ENCODE data around the gene MYO1H. TPM values are rescaled to one million over a fixed set of nuclear protein-coding genes. Genes with fewer than 3 reads are reported as not detected.

The MYO1H gene
- total RNA-seq, 4 donors from 2014 or later, result 0.38 TPM; not detected in 3

GRCh38 chr12:109444259-109444658 is 96.6 kb downstream of the MYO1H start:
- H3K4me3 ChIP-seq, result no peak overlapping the region
- H3K27ac ChIP-seq, result no peak overlapping the region
- TF ChIP-seq POLR2A (IDR thresholded peaks at IDR 0.05), result no peak
- no peak for TF ChIP-seq EP300 (IDR thresholded peaks at IDR 0.05)
- TF ChIP-seq CTCF (IDR thresholded peaks at IDR 0.05), result no peak
- TF ChIP-seq POLR2AphosphoS5 (IDR thresholded peaks at IDR 0.05), result no peak
- peaks cover 13% of the 10 kb centered on the region for H3K4me1 ChIP-seq
- WGBS, result 35% methylated on average over 6 of the region's 6 CpGs
- no peak for DNase-seq (ENCODE audit: low spot score in 2 of 2)
- no peaks in the 10 kb centered on the region for H3K27me3 ChIP-seq
- no peaks in the 10 kb centered on the region for H3K9me3 ChIP-seq
- peaks cover 30% of the 10 kb centered on the region for H3K36me3 ChIP-seq

GRCh38 chr12:109445191-109445609 is 97.5 kb downstream of the MYO1H start:
- TF ChIP-seq POLR2A (IDR thresholded peaks at IDR 0.05) (no peak), CTCF (IDR thresholded peaks at IDR 0.05) (no peak), POLR2AphosphoS5 (IDR thresholded peaks at IDR 0.05) (no peak), EP300 (IDR thresholded peaks at IDR 0.05) (no peak)
- WGBS, result 75% methylated on average over 2 of the region's 2 CpGs
- Histone ChIP-seq H3K9me3 (no peaks in the 10 kb centered on the region), H3K36me3 (peaks cover 36% of the 10 kb centered on the region), H3K4me1 (peaks cover 13% of the 10 kb centered on the region), H3K27me3 (no peaks in the 10 kb centered on the region), H3K27ac (no peak overlapping the region), H3K4me3 (no peak overlapping the region)
- no peak for DNase-seq (ENCODE audit: low spot score in 2 of 2)

GRCh38 chr12:109446869-109447268 is 99.2 kb downstream of the MYO1H start:
- peaks cover 10% of the 10 kb centered on the region for H3K4me1 ChIP-seq
- no peaks in the 10 kb centered on the region for H3K27me3 ChIP-seq
- H3K27ac ChIP-seq, result no peak overlapping the region
- peaks cover 53% of the 10 kb centered on the region for H3K36me3 ChIP-seq
- no peaks in the 10 kb centered on the region for H3K9me3 ChIP-seq
- H3K4me3 ChIP-seq, result no peak overlapping the region
- no peak for DNase-seq (ENCODE audit: low spot score in 2 of 2)
- 91% methylated on average over 8 of the region's 8 CpGs for WGBS
- TF ChIP-seq POLR2AphosphoS5 (IDR thresholded peaks at IDR 0.05) (no peak), POLR2A (IDR thresholded peaks at IDR 0.05) (no peak), CTCF (IDR thresholded peaks at IDR 0.05) (no peak), EP300 (IDR thresholded peaks at IDR 0.05) (no peak)

GRCh38 chr12:109447482-109447881 is 99.8 kb downstream of the MYO1H start:
- 72% methylated on average over 7 of the region's 9 CpGs for WGBS
- Histone ChIP-seq H3K4me3 (no peak overlapping the region), H3K9me3 (no peaks in the 10 kb centered on the region), H3K36me3 (peaks cover 59% of the 10 kb centered on the region), H3K27me3 (no peaks in the 10 kb centered on the region), H3K27ac (no peak overlapping the region), H3K4me1 (peaks cover 10% of the 10 kb centered on the region)
- no peak for TF ChIP-seq EP300 (IDR thresholded peaks at IDR 0.05)
- no peak for TF ChIP-seq POLR2A (IDR thresholded peaks at IDR 0.05)
- TF ChIP-seq CTCF (IDR thresholded peaks at IDR 0.05), result no peak
- TF ChIP-seq POLR2AphosphoS5 (IDR thresholded peaks at IDR 0.05), result no peak
- no peak for DNase-seq (ENCODE audit: low spot score in 2 of 2)

- 88% methylated on average over 5 of the region's 5 CpGs for WGBS
Observed at GRCh38 chr12:109448272-109448671, 100.6 kb downstream of the MYO1H start.

More at GRCh38 chr12:109448272-109448671, 100.6 kb downstream of the MYO1H start:
- Histone ChIP-seq H3K4me3 (no peak overlapping the region), H3K4me1 (peaks cover 10% of the 10 kb centered on the region), H3K36me3 (peaks cover 67% of the 10 kb centered on the region), H3K27me3 (no peaks in the 10 kb centered on the region), H3K9me3 (no peaks in the 10 kb centered on the region), H3K27ac (no peak overlapping the region)
- DNase-seq (ENCODE audit: low spot score in 2 of 2), result no peak
- TF ChIP-seq EP300 (IDR thresholded peaks at IDR 0.05) (no peak), CTCF (IDR thresholded peaks at IDR 0.05) (no peak), POLR2AphosphoS5 (IDR thresholded peaks at IDR 0.05) (no peak)
